HG03064 (cell line): ENCODE measurements around the gene IDH3A.
"Not testable (repeated sequence)": the region's sequence is repeated elsewhere in the genome, so short reads cannot be mapped to it uniquely, and the experiment has no call there.

Source experiments
- ATAC-seq: cut with Tn5 transposase; IDR thresholded peaks from one replicate; pipeline ENCODE4 v1.9.1; 2021; ENCODE audit warnings: low read depth; ENCODE audit not compliant: unreplicated experiment

The IDH3A gene

GRCh38 chr15:78129077-78129750, 19.9 kb upstream of the IDH3A start:
- ATAC-seq, result no peak

GRCh38 chr15:78129751-78130287, 19.3 kb upstream of the IDH3A start:
- no peak for ATAC-seq

GRCh38 chr15:78130466-78131294, 18.5 kb upstream of the IDH3A start:
- ATAC-seq, result no peak

GRCh38 chr15:78131295-78132061, 17.7 kb upstream of the IDH3A start, which contains the start of gene CIB2:
CIB2 (minus strand) TSS chr15:78131445; CDS start chr15:78131215, 230 bp downstream.
- no peak for ATAC-seq

GRCh38 chr15:78133801-78134200, 15.4 kb upstream of the IDH3A start:
- no peak for ATAC-seq

- no peak for ATAC-seq
Observed at GRCh38 chr15:78139578-78139977, 9.6 kb upstream of the IDH3A start.

GRCh38 chr15:78140292-78140691, 8.9 kb upstream of the IDH3A start:
- ATAC-seq, result no peak

GRCh38 chr15:78142332-78142731, 6.8 kb upstream of the IDH3A start:
- no peak for ATAC-seq

GRCh38 chr15:78146425-78147154, 2.6 kb upstream of the IDH3A start:
- no peak for ATAC-seq

- no peak for ATAC-seq
Observed at GRCh38 chr15:78147566-78147965, 1.6 kb upstream of the IDH3A start.

GRCh38 chr15:78148392-78149067, 632 bp upstream of the IDH3A start:
- no peak for ATAC-seq

- peak; percentile 15 for ATAC-seq
Observed at GRCh38 chr15:78149805-78150751, 916 bp downstream of the IDH3A start.

GRCh38 chr15:78151075-78151474, 1.9 kb downstream of the IDH3A start:
- not testable (repeated sequence) for ATAC-seq

- no peak for ATAC-seq
Observed at GRCh38 chr15:78154955-78155354, 5.8 kb downstream of the IDH3A start.

- no peak for ATAC-seq
Observed at GRCh38 chr15:78155355-78155939, 6.3 kb downstream of the IDH3A start.

- no peak for ATAC-seq
Observed at GRCh38 chr15:78156653-78157052, 7.5 kb downstream of the IDH3A start.

- no peak for ATAC-seq
Observed at GRCh38 chr15:78157203-78157602, 8.0 kb downstream of the IDH3A start.

GRCh38 chr15:78159395-78159794, 10.2 kb downstream of the IDH3A start:
- ATAC-seq, result no peak
